ENCODE data around the gene ATG7. TPM values are rescaled to one million over a fixed set of nuclear protein-coding genes. Genes with fewer than 3 reads are reported as not detected.

ATG7 gene
- total and polyA plus RNA-seq, 10 of the 15 experiments (the other 5 are each of a cell fraction or from before 2014, with no cell fraction given) = 13.5 to 49.5 (median 26.4) TPM

- ChIA-PET SMC1A (ENCODE audit: uncharacterized antibody, unreplicated experiment) (interaction anchor here (1.7 kb wide), 1 partner anchor 10 kb away, joined by 5 read pairs; no protein-coding TSS in a partner anchor), CTCF (no interaction called here), RAD21 (ENCODE audit: unreplicated experiment) (no interaction called here), POLR2A (interaction anchor here (0.5 kb wide), 1 partner anchor 1787 kb away, joined by 4 read pairs; no protein-coding TSS in a partner anchor)
- Histone ChIP-seq H3K4me2 (ENCODE audit: control insufficient read depth, insufficient read depth) (no peak overlapping the region), H3K36me3 (ENCODE audit: control insufficient read depth in 2 of 2, insufficient read depth in 2 of 2, low read length in 1 of 2) (peaks cover 3 to 9% of the 10 kb centered on the region in 2 experiments; a peak in 3 of 4 replicates), H3K9ac (ENCODE audit: control insufficient read depth, insufficient read depth, low read length) (no peak overlapping the region), H3K27ac (ENCODE audit: control insufficient read depth, insufficient read depth) (no peak overlapping the region), H3K9me3 (replicated peaks; ENCODE audit: control insufficient read depth, insufficient read depth, low read length) (no peaks in the 10 kb centered on the region), H3K4me1 (ENCODE audit: control insufficient read depth, insufficient read depth, low read length) (peaks cover 6% of the 10 kb centered on the region), H3K79me2 (ENCODE audit: control insufficient read depth, insufficient read depth, low read length) (peaks cover 2% of the 10 kb centered on the region; the same call in 1 of the 2 replicates), H3K27me3 (replicated peaks in 1 of 2; ENCODE audit: control insufficient read depth in 2 of 2, insufficient read depth in 2 of 2, low read length in 1 of 2) (no peaks in the 10 kb centered on the region), H2AFZ (ENCODE audit: control insufficient read depth, low read depth, low read length) (no peak overlapping the region), H4K20me1 (ENCODE audit: control insufficient read depth, insufficient read depth) (no peaks in the 10 kb centered on the region), H3K4me3 (no peak overlapping the region)
- BruUV-seq (replicated peaks) = no TSS peak
- in situ Hi-C loops (cut with MboI) = no loop called here
- no peak for FAIRE-seq
- ATAC-seq = no peak
- WGBS (ENCODE audit: insufficient coverage, insufficient replicate concordance, low lambda C conversion rate, missing lambda C conversion rate) = 93% methylated on average over 1 of the region's 1 CpG
- TF ChIP-seq NR2C1 (IDR thresholded peaks at IDR 0.05) = no peak
- TF ChIP-seq IRF4 (IDR thresholded peaks at IDR 0.05; ENCODE audit: low read depth, low read length) = no peak
- TF ChIP-seq WRNIP1 (IDR thresholded peaks at IDR 0.05; ENCODE audit: borderline replicate concordance, low read depth, low read length) = no peak
- TF ChIP-seq HDGF (IDR thresholded peaks at IDR 0.05) = no peak
- no peak for TF ChIP-seq E4F1 (IDR thresholded peaks at IDR 0.05; ENCODE audit: borderline replicate concordance, partially characterized antibody)
- TF ChIP-seq CREM (IDR thresholded peaks at IDR 0.05; ENCODE audit: low read depth) = no peak
- TF ChIP-seq BACH1 (IDR thresholded peaks at IDR 0.05; ENCODE audit: borderline replicate concordance) = no peak
- TF ChIP-seq RBBP5 (conservative IDR thresholded peaks at IDR 0.05) = no peak
- no peak for TF ChIP-seq RELB (IDR thresholded peaks at IDR 0.05; ENCODE audit: low read depth)
- no peak for TF ChIP-seq EP300 (IDR thresholded peaks at IDR 0.05; ENCODE audit: borderline replicate concordance in 1 of 2, control insufficient read depth in 1 of 2, low read depth in 2 of 2, low read length in 2 of 2)
- no peak for TF ChIP-seq CBX5 (IDR thresholded peaks at IDR 0.05; ENCODE audit: low read depth)
- no peak for TF ChIP-seq ESRRA (IDR thresholded peaks at IDR 0.05; ENCODE audit: low read length)
- no peak for TF ChIP-seq STAT1 (conservative IDR thresholded peaks at IDR 0.05)
- no peak for TF ChIP-seq PKNOX1 (IDR thresholded peaks at IDR 0.05)
- intact Hi-C loops (cut with micrococcal nuclease; ENCODE audit: unreplicated experiment) = no loop called here
- DNase-seq (ENCODE audit: low read depth, low spot score) = no peak
Observed at GRCh38 chr3:11283139-11283475, 10.9 kb downstream of the ATG7 start.
